Measurements from ENCODE around the gene RASGRF1. TPM values are rescaled to one million over a fixed set of nuclear protein-coding genes. Genes with fewer than 3 reads are reported as not detected.

RASGRF1 gene
- total RNA-seq, 3 donors from 2014 or later, result 0.22 to 0.35 TPM; not detected in 1

- no peaks in the 10 kb centered on the region for H3K9me3 ChIP-seq
- ATAC-seq (no peak), DNase-seq (no peak)
- H3K4me1 ChIP-seq (ENCODE audit: low read depth), result no peaks in the 10 kb centered on the region
- H3K4me3 ChIP-seq, result no peak overlapping the region
- intact Hi-C loops (cut with DNase I, micrococcal nuclease), result no loop called here
- H3K36me3 ChIP-seq (ENCODE audit: low read depth), result no peaks in the 10 kb centered on the region
- no peak for TF ChIP-seq CTCF (IDR thresholded peaks at IDR 0.05)
Observed at GRCh38 chr15:79051941-79052731, 38.4 kb downstream of the RASGRF1 start.

GRCh38 chr15:79051029-79051428, 39.6 kb downstream of the RASGRF1 start:
- Histone ChIP-seq H3K4me1 (ENCODE audit: low read depth) (no peaks in the 10 kb centered on the region), H3K36me3 (ENCODE audit: low read depth) (no peaks in the 10 kb centered on the region), H3K9me3 (no peaks in the 10 kb centered on the region), H3K4me3 (no peak overlapping the region)
- TF ChIP-seq CTCF (IDR thresholded peaks at IDR 0.05), result no peak
- no peak for DNase-seq
- intact Hi-C loops (cut with DNase I, micrococcal nuclease), result no loop called here
- no peak for ATAC-seq

- no peak for ATAC-seq
- intact Hi-C loops (cut with DNase I, micrococcal nuclease), result no loop called here
- Histone ChIP-seq H3K9me3 (no peaks in the 10 kb centered on the region), H3K4me3 (no peak overlapping the region), H3K36me3 (ENCODE audit: low read depth) (no peaks in the 10 kb centered on the region), H3K4me1 (ENCODE audit: low read depth) (no peaks in the 10 kb centered on the region)
- no peak for DNase-seq
- no peak for TF ChIP-seq CTCF (IDR thresholded peaks at IDR 0.05)
Observed at GRCh38 chr15:79050341-79050740, 40.2 kb downstream of the RASGRF1 start.

GRCh38 chr15:79049416-79049815, 41.2 kb downstream of the RASGRF1 start:
- H3K4me1 ChIP-seq (ENCODE audit: low read depth), result no peaks in the 10 kb centered on the region
- no peak for DNase-seq
- no peak for TF ChIP-seq CTCF (IDR thresholded peaks at IDR 0.05)
- no peaks in the 10 kb centered on the region for H3K9me3 ChIP-seq
- ATAC-seq, result no peak
- no peak overlapping the region for H3K4me3 ChIP-seq
- H3K36me3 ChIP-seq (ENCODE audit: low read depth), result no peaks in the 10 kb centered on the region
- intact Hi-C loops (cut with DNase I, micrococcal nuclease), result no loop called here

- Histone ChIP-seq H3K36me3 (ENCODE audit: low read depth) (no peaks in the 10 kb centered on the region), H3K4me1 (ENCODE audit: low read depth) (no peaks in the 10 kb centered on the region), H3K4me3 (no peak overlapping the region), H3K9me3 (peaks cover 3% of the 10 kb centered on the region)
- TF ChIP-seq CTCF (IDR thresholded peaks at IDR 0.05), result no peak
- DNase-seq, result no peak
- ATAC-seq, result no peak
- intact Hi-C loops (cut with DNase I, micrococcal nuclease), result no loop called here
Observed at GRCh38 chr15:79047676-79048439, 42.7 kb downstream of the RASGRF1 start.
